ENCODE measurements around the gene FAM107B. TPM values are rescaled to one million over a fixed set of nuclear protein-coding genes. Genes with fewer than 3 reads are reported as not detected.
A peak's percentile ranks its signal among the peaks of the same experiment; 100 is the strongest.
"Not testable (repeated sequence)": the region's sequence is repeated elsewhere in the genome, so short reads cannot be mapped to it uniquely, and the experiment has no call there.

FAM107B gene
- total and polyA plus RNA-seq, 2 experiments from 2014 or later: 85.5 to 85.9 TPM

DNA sequence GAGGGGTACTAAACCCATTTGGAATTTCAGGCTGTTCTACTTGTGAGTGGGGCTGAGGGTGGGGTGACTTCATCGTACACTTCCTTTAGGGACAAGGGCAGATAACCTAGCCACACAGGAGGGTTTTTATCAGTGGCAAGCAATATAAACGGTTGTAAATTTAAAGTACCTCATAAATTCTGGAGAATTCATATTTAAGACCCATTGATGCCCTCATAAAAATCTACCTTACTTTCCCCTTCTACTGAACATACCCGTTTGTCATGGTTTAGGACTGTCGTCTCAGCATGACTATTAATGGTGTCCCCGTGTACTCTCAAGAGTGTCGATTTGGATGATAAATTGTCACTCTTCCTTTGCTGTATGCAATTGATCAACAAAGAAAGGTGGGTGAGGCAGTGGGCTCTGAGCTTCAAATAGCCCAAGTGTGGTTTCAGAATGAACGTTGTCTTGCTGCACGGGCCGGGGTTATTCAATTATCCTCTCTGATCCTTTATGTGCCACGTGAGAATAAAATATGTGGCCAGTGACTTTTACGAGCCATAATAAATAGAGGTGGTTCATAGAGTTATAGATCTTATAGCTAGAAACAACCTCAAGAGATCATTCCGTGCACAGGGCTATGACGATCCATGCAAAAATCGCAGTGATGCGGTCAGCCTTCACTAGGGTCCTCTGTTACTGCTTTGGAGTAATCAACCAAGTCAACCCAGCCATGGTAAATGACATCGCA is 82.2 kb downstream of the FAM107B start:
- Histone ChIP-seq H3K79me2 (no peaks in the 10 kb centered on the region), H3K27ac (no peak overlapping the region), H3K9me2 (replicated peaks; ENCODE audit: insufficient read depth) (no peaks in the 10 kb centered on the region), H3K9me3 (ENCODE audit: low read depth) (no peaks in the 10 kb centered on the region), H2AFZ (no peak overlapping the region), H3K4me2 (no peak overlapping the region), H3K4me1 (ENCODE audit: insufficient read depth) (no peaks in the 10 kb centered on the region), H3K36me3 (replicated peaks; ENCODE audit: insufficient read depth, low read depth) (no peaks in the 10 kb centered on the region), H3K4me3 (no peak overlapping the region), H3K27me3 (no peaks in the 10 kb centered on the region), H4K20me1 (ENCODE audit: insufficient read depth, poor library complexity, severe bottlenecking) (no peaks in the 10 kb centered on the region)
- TF ChIP-seq EZH2phosphoT487 (IDR thresholded peaks at IDR 0.05; ENCODE audit: low read depth, severe bottlenecking, unreplicated experiment) (no peak), EZH2 (IDR thresholded peaks at IDR 0.05; ENCODE audit: borderline replicate concordance) (no peak)
- TF ChIP-seq, protein P1, sequence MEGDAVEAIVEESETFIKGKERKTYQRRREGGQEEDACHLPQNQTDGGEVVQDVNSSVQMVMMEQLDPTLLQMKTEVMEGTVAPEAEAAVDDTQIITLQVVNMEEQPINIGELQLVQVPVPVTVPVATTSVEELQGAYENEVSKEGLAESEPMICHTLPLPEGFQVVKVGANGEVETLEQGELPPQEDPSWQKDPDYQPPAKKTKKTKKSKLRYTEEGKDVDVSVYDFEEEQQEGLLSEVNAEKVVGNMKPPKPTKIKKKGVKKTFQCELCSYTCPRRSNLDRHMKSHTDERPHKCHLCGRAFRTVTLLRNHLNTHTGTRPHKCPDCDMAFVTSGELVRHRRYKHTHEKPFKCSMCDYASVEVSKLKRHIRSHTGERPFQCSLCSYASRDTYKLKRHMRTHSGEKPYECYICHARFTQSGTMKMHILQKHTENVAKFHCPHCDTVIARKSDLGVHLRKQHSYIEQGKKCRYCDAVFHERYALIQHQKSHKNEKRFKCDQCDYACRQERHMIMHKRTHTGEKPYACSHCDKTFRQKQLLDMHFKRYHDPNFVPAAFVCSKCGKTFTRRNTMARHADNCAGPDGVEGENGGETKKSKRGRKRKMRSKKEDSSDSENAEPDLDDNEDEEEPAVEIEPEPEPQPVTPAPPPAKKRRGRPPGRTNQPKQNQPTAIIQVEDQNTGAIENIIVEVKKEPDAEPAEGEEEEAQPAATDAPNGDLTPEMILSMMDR (IDR thresholded peaks at IDR 0.05; ENCODE audit: poor library complexity): no peak
- 46% methylated on average over 16 of the region's 16 CpGs for WGBS (ENCODE audit: low lambda C conversion rate, missing lambda C conversion rate)
- DNase-seq (ENCODE audit: low spot score): no peak

DNA sequence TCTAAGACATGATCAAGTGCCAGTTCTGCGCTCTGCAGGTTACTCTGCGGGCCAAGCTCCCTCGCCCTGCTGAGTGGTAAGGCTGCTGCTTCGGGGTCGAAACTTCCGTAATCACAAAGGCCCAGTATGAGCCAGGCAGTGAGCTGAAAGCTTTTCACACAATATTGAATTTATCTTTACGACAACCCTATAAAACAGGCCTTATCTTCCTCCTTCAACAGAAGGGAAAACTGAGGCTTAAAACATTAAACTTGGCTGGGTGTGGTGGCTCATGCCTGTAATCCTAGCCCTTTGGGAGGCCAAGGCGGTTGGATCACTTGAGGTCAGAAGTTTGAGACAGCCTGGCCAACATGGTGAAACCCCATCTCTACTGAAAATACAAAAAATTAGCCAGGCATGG is 83.3 kb downstream of the FAM107B start:
- 47% methylated on average over 8 of the region's 8 CpGs for WGBS (ENCODE audit: low lambda C conversion rate, missing lambda C conversion rate)
- TF ChIP-seq, protein P1 (IDR thresholded peaks at IDR 0.05; ENCODE audit: poor library complexity): no peak
- peak; percentile 59 for TF ChIP-seq EZH2phosphoT487 (IDR thresholded peaks at IDR 0.05; ENCODE audit: low read depth, severe bottlenecking, unreplicated experiment)
- no peak overlapping the region for H3K4me2 ChIP-seq

DNA sequence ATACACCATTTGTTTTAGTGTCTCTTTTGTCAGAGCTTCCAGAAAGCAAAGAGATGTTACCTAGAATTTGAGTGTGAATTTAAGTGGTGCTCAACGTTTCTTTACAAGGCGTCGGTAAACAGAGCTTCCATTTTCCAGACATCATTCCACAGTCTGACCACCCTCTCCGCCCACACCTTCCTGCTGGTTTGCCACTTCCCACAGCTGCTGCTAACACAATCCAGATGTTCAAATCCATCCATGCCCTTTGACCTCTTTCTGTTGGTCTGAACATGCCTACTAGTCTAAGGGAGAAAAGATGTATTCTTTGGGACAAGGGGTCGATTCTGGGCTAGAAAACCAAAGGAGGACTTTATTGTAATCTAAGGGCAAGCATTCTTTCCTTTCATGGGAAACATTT is 86.1 kb downstream of the FAM107B start:
- H3K9me2 ChIP-seq (replicated peaks; ENCODE audit: insufficient read depth): no peaks in the 10 kb centered on the region
- DNase-seq (ENCODE audit: low spot score): no peak
- TF ChIP-seq, protein P1 (IDR thresholded peaks at IDR 0.05; ENCODE audit: poor library complexity): no peak
- TF ChIP-seq EZH2phosphoT487 (IDR thresholded peaks at IDR 0.05; ENCODE audit: low read depth, severe bottlenecking, unreplicated experiment) (no peak), EZH2 (IDR thresholded peaks at IDR 0.05; ENCODE audit: borderline replicate concordance) (no peak)
- H3K4me1 ChIP-seq (ENCODE audit: insufficient read depth): no peaks in the 10 kb centered on the region
- H3K4me2 ChIP-seq: no peak overlapping the region
- H3K9me3 ChIP-seq (ENCODE audit: low read depth): no peaks in the 10 kb centered on the region
- H3K36me3 ChIP-seq (replicated peaks; ENCODE audit: insufficient read depth, low read depth): no peaks in the 10 kb centered on the region
- no peak overlapping the region for H3K4me3 ChIP-seq
- 51% methylated on average over 5 of the region's 5 CpGs for WGBS (ENCODE audit: low lambda C conversion rate, missing lambda C conversion rate)
- no peaks in the 10 kb centered on the region for H3K27me3 ChIP-seq
- no peaks in the 10 kb centered on the region for H3K79me2 ChIP-seq
- no peaks in the 10 kb centered on the region for H4K20me1 ChIP-seq (ENCODE audit: insufficient read depth, poor library complexity, severe bottlenecking)
- no peak overlapping the region for H3K27ac ChIP-seq
- no peak overlapping the region for H2AFZ ChIP-seq

More for the DNA sequence above, 83.3 kb downstream of the FAM107B start:
- Histone ChIP-seq H4K20me1 (ENCODE audit: insufficient read depth, poor library complexity, severe bottlenecking) (no peaks in the 10 kb centered on the region), H3K4me3 (no peak overlapping the region), H3K27ac (no peak overlapping the region), H3K79me2 (no peaks in the 10 kb centered on the region), H2AFZ (no peak overlapping the region), H3K9me2 (replicated peaks; ENCODE audit: insufficient read depth) (no peaks in the 10 kb centered on the region), H3K9me3 (ENCODE audit: low read depth) (no peaks in the 10 kb centered on the region), H3K27me3 (no peaks in the 10 kb centered on the region), H3K4me1 (ENCODE audit: insufficient read depth) (no peaks in the 10 kb centered on the region), H3K36me3 (replicated peaks; ENCODE audit: insufficient read depth, low read depth) (no peaks in the 10 kb centered on the region)
- DNase-seq (ENCODE audit: low spot score): no peak

GRCh38 chr10:14688189-14688588 is 86.5 kb downstream of the FAM107B start:
- not testable (repeated sequence) for H3K36me3 ChIP-seq (replicated peaks; ENCODE audit: insufficient read depth, low read depth); H2AFZ ChIP-seq; H3K9me2 ChIP-seq (replicated peaks; ENCODE audit: insufficient read depth); H3K4me3 ChIP-seq; H3K4me1 ChIP-seq (ENCODE audit: insufficient read depth); H3K79me2 ChIP-seq; H3K4me2 ChIP-seq; H3K27ac ChIP-seq; H4K20me1 ChIP-seq (ENCODE audit: insufficient read depth, poor library complexity, severe bottlenecking); DNase-seq (ENCODE audit: low spot score); H3K27me3 ChIP-seq; H3K9me3 ChIP-seq (ENCODE audit: low read depth)
- WGBS (ENCODE audit: low lambda C conversion rate, missing lambda C conversion rate): 81% methylated on average over 7 of the region's 7 CpGs

All from hepatocyte (in vitro differentiated cells).